RWPE1 (cell line): Measurements from ENCODE around the gene AP4M1.

ENCODE experiments used
- CTCF ChIA-PET: fragments of 350-600 bp; sonication (Branson Sonifier 250); formaldehyde crosslinking; extraction: SDS; loops from one replicate; lab custom pipeline; 2021; lab: Yijun Ruan, JAX
- POLR2A ChIA-PET: fragments of 400-600 bp; formaldehyde crosslinking; extraction: SDS; loops from one replicate; lab custom pipeline; 2020; ENCODE audit warnings: antibody characterized with exemption; ENCODE audit not compliant: low non-redundant PET; lab: Yijun Ruan, JAX
- DNase-seq: peaks from one replicate; pipeline ENCODE4 v3.0.0; 2012; ENCODE audit warnings: low spot score
- H3K27ac ChIP-seq: fragments of 450-650 bp; 2 replicates; pipeline ENCODE4 v1.5.1; 2017
- CTCF ChIP-seq: fragments of 450-650 bp; conservative IDR thresholded peaks from 2 replicates; pipeline ENCODE4 v1.5.1; 2017; ENCODE audit warnings: low read depth, mild to moderate bottlenecking

Gene AP4M1

GRCh38 chr7:100063376-100063775, 38.1 kb upstream of the AP4M1 start:
- CTCF ChIA-PET = interaction anchor here (0.7 kb wide), 1 partner anchor 168 kb away, joined by 3 read pairs; no protein-coding TSS in a partner anchor
- no peak for TF ChIP-seq CTCF
- DNase-seq = no peak
- POLR2A ChIA-PET = no interaction called here
- H3K27ac ChIP-seq = peak overlapping the region; percentile 18; the same call in 1 of the 2 replicates

GRCh38 chr7:100064162-100064561, 37.3 kb upstream of the AP4M1 start:
- no peak overlapping the region; the same call in 1 of the 2 replicates for H3K27ac ChIP-seq
- POLR2A ChIA-PET = no interaction called here
- CTCF ChIA-PET = no interaction called here
- no peak for DNase-seq
- TF ChIP-seq CTCF = no peak

GRCh38 chr7:100065452-100066186, 35.8 kb upstream of the AP4M1 start:
- no peak for DNase-seq
- CTCF ChIA-PET = interaction anchor here (0.6 kb wide), 1 partner anchor 147 kb away, joined by 3 read pairs; no protein-coding TSS in a partner anchor
- H3K27ac ChIP-seq = peak overlapping the region; percentile 5; the same call in 1 of the 2 replicates
- no peak for TF ChIP-seq CTCF
- POLR2A ChIA-PET = no interaction called here

- H3K27ac ChIP-seq = peak overlapping the region; percentile 10
- ChIA-PET POLR2A (no interaction called here), CTCF (interaction anchor here (0.6 kb wide), 1 partner anchor 285 kb away, joined by 3 read pairs; no protein-coding TSS in a partner anchor)
- TF ChIP-seq CTCF = no peak
- DNase-seq = no peak
Measured at GRCh38 chr7:100066953-100067352, 34.5 kb upstream of the AP4M1 start.

- POLR2A ChIA-PET = interaction anchor here (0.7 kb wide), 1 partner anchor 107 kb away, joined by 5 read pairs; no protein-coding TSS in a partner anchor
- DNase-seq = no peak
- H3K27ac ChIP-seq = no peak overlapping the region
- CTCF ChIA-PET = interaction anchor here (0.6 to 0.8 kb wide), 2 partner anchors 9 to 76 kb away, joined by 3 read pairs; no protein-coding TSS in a partner anchor
- TF ChIP-seq CTCF = no peak
Measured at GRCh38 chr7:100069991-100070390, 31.5 kb upstream of the AP4M1 start.

- no peak overlapping the region for H3K27ac ChIP-seq
- no peak for TF ChIP-seq CTCF
- DNase-seq = no peak
- ChIA-PET CTCF (interaction anchor here (0.6 kb wide), 1 partner anchor 411 kb away, joined by 8 read pairs; no protein-coding TSS in a partner anchor), POLR2A (no interaction called here)
Measured at GRCh38 chr7:100071018-100071723, 30.3 kb upstream of the AP4M1 start.
